Measurements from ENCODE around the gene PCSK2.

Gene PCSK2

DNA sequence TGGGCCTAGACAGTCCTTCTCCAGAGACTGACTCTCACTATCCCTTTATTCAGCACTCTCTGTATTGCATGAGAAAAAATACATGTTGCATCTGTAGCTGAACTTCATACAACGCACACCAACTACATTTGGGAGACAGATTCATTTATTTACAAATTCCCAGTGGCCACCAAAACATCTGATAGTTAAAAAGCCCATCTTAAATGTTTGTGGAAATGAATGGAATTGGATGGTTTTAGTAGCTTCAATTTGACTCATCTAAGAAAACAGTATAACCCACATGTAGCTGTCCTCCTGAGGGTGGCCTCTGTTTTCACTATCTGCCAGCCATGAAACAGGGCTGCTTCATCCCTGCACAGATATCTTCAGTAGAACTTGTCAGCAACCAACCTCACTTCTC lies 116.3 kb downstream of the PCSK2 start:
- TF ChIP-seq, protein P1, sequence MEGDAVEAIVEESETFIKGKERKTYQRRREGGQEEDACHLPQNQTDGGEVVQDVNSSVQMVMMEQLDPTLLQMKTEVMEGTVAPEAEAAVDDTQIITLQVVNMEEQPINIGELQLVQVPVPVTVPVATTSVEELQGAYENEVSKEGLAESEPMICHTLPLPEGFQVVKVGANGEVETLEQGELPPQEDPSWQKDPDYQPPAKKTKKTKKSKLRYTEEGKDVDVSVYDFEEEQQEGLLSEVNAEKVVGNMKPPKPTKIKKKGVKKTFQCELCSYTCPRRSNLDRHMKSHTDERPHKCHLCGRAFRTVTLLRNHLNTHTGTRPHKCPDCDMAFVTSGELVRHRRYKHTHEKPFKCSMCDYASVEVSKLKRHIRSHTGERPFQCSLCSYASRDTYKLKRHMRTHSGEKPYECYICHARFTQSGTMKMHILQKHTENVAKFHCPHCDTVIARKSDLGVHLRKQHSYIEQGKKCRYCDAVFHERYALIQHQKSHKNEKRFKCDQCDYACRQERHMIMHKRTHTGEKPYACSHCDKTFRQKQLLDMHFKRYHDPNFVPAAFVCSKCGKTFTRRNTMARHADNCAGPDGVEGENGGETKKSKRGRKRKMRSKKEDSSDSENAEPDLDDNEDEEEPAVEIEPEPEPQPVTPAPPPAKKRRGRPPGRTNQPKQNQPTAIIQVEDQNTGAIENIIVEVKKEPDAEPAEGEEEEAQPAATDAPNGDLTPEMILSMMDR (IDR thresholded peaks at IDR 0.05; ENCODE audit: low read depth, low read length, missing control alignments): no peak
- H3K4me3 ChIP-seq (ENCODE audit: low read depth, low read length): no peak overlapping the region
- no peak for DNase-seq (ENCODE audit: low read depth)
- in situ Hi-C loops (cut with HindIII; ENCODE audit: low sequenced_read_pairs): no loop called here

DNA sequence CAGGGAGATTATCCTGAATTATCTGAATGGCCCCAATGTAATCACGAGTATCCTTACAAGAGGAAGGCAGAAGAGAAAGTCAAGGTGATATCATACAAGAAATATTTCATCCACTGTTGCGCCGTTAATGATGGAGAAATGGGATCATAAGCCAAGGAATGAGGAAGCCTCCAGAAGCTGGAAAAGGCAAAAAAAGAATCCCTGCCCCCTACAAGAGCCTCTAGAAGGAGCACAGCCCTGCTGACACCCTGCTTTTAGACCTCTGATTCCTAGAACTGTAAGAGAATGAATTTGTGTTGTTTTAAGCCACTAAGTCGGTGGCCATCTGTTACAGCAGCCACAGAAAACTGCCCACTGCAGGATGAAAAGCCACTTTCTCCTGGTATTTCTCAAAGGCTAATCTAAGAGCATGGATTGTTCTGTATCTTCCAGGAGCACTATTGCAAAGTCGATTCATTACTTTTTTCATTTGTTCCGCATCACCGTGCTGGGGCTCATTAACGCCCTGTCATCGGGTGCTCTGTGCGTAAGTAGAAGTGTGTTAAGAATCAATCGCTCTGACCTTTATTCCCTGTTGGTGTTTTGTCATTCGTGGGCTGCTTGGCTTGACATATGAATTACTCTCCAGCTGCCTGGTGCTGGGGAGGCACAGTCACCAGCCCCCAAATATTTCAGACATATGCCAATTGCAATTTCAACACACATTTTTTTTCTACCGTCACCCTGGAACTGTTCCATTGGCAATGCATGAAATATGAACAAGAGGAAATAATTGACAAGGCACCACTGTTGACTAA lies 117.0 kb downstream of the PCSK2 start:
- TF ChIP-seq, protein P1 (IDR thresholded peaks at IDR 0.05; ENCODE audit: low read depth, low read length, missing control alignments): no peak
- in situ Hi-C loops (cut with HindIII; ENCODE audit: low sequenced_read_pairs): no loop called here
- no peak overlapping the region for H3K4me3 ChIP-seq (ENCODE audit: low read depth, low read length)
- DNase-seq (ENCODE audit: low read depth): no peak

DNA sequence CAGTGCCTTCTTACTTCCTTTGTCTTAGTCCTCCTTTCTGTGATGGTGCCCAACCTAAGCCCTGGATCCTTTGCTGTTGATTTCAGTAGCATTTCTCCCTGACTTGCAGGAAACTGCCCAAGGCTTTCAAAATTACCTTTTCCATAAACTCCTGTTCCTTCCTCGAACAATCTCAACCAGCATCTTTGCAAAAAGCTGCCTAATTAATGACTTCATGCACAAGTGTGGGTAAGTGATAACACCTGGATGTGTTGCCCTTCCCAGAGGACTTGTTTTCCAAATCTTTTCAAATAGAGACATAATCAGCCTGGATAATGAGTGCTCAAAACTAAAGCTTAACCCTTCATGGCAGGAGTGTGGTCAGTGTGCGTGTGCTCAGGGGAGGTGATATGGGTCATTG lies 118.0 kb downstream of the PCSK2 start:
- no peak for DNase-seq (ENCODE audit: low read depth)
- H3K4me3 ChIP-seq (ENCODE audit: low read depth, low read length): no peak overlapping the region
- in situ Hi-C loops (cut with HindIII; ENCODE audit: low sequenced_read_pairs): no loop called here
- TF ChIP-seq, protein P1 (IDR thresholded peaks at IDR 0.05; ENCODE audit: low read depth, low read length, missing control alignments): no peak

DNA sequence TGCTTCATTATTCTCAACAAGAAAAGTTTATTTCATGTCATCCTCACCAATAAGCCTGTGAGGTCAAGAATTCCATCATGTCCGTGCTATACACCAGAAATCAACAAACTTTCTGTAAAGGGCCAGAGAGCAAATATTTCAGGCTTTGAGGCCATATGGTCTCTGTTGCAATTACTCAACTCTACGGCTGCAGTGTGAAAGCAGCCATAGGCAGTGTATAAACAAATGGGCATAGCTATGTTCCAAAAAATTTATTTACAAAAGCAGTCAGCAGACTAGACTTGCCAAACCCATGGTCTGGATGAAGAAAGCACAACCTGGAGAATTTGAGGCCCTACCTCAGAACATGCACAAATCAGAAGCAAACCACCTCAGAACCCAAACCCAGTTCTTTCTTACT lies 118.5 kb downstream of the PCSK2 start:
- H3K4me3 ChIP-seq (ENCODE audit: low read depth, low read length): no peak overlapping the region
- TF ChIP-seq, protein P1 (IDR thresholded peaks at IDR 0.05; ENCODE audit: low read depth, low read length, missing control alignments): no peak
- in situ Hi-C loops (cut with HindIII; ENCODE audit: low sequenced_read_pairs): no loop called here
- no peak for DNase-seq (ENCODE audit: low read depth)

DNA sequence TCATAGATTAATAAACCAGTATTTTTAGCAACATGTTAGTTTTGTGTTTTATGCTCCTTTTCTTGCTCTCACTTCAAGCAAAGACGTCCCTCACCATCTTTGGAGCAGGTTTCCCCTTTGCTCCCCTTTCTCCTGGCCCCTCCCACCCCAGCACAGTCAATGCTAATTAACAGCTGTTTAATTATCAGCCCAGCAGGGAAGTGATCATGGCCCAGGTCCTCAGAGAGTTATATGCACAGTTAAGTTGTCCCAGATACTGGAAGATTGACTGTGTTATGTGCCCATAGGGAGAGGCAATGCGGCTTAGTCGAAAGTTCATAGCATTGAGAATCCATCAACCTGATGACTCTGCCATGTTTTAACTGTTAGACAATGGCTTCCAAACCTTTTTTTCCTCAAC lies 123.5 kb downstream of the PCSK2 start:
- in situ Hi-C loops (cut with HindIII; ENCODE audit: low sequenced_read_pairs): no loop called here
- TF ChIP-seq, protein P1 (IDR thresholded peaks at IDR 0.05; ENCODE audit: low read depth, low read length, missing control alignments): no peak
- no peak for DNase-seq (ENCODE audit: low read depth)
- no peak overlapping the region for H3K4me3 ChIP-seq (ENCODE audit: low read depth, low read length)

DNA sequence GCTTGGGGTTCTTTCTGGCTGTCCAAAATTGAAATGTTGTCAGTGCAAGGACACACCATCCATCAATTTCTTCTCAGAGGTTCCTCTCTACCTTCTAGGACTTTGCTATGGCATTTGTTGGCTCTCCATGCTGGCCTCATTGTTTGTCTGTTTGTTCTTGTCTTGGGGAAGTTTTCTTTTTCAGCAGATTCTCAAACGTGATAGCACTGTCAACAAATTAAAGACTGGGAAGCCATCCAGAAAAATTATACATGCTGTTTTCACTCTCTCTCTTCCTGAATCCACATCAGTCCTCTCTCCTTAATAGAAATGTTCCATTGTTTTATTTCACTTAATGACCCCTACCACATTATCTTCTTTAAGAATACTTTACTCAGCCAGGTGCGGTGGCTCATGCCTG lies 130.4 kb downstream of the PCSK2 start:
- TF ChIP-seq, protein P1 (IDR thresholded peaks at IDR 0.05; ENCODE audit: low read depth, low read length, missing control alignments): no peak
- in situ Hi-C loops (cut with HindIII; ENCODE audit: low sequenced_read_pairs): no loop called here
- DNase-seq (ENCODE audit: low read depth): no peak
- no peak overlapping the region for H3K4me3 ChIP-seq (ENCODE audit: low read depth, low read length)
